Left kidney (tissue), 2 donors: ENCODE results near the gene CD34. TPM values are rescaled to one million over a fixed set of nuclear protein-coding genes. Genes with fewer than 3 reads are reported as not detected.
"Not testable (repeated sequence)": the region's sequence is repeated elsewhere in the genome, so short reads cannot be mapped to it uniquely, and the experiment has no call there.

Experiments
- DNase-seq: peaks from one replicate; pipeline ENCODE4 v3.0.0-alpha.2; 2013
- polyA plus RNA-seq: library from polyadenylated mRNA; unstranded; fragments of 120-200 nt; gene quantifications from one replicate; pipeline ENCODE4 v1.2.1, GENCODE V29; 2013; ENCODE audit not compliant: insufficient read length

The CD34 gene
- polyA plus RNA-seq, 1 donor, result 89.7 TPM

DNA sequence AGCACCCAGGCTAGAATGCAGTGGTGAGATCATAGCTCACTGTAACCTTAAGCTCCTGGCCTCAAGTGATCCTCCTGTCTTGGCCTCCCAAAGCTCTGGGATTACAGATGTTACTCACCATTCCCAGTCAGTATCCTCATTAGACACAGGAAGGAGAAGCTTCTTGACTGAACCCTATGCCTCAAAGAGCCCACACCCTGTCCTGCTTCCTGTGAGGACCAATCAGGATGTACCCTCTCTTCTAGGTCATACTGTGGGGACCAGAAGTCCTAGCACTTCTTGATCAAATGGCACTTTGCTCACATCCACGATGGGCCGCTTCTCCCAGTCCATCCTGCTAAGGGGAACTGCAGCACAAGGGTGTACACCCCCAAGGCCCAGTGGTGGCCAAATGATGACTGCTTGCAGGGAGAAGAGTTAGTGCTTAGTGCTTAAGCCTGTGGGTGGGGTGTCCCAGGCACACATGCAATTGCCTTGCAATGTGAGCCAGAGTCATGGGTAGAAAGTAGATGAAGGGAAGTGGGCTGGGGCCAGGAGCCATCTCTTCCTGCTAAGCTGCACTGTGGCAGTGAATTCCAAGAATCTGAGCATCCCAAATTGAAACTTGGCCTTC lies 9.8 kb downstream of the CD34 start:
- no peak for DNase-seq

DNA sequence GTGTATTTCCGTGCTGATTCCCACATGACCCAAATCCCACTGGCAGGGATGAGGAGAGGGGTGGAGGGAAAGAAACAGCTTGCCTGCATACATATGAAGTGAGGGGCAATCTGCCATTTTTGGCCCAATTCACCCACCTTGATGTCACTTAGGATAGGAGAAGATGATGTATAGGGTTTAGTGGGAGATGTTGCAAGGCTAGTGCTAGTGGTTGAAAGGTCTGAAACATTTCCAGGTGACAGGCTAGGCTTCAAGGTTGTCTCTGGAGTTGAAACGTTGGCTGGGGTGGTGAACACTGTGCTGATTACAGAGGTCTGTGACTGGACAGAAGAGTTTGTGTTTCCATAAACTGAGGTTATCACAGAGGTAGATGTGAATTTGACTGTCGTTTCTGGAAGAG lies 12.1 kb downstream of the CD34 start:
- no peak for DNase-seq

DNA sequence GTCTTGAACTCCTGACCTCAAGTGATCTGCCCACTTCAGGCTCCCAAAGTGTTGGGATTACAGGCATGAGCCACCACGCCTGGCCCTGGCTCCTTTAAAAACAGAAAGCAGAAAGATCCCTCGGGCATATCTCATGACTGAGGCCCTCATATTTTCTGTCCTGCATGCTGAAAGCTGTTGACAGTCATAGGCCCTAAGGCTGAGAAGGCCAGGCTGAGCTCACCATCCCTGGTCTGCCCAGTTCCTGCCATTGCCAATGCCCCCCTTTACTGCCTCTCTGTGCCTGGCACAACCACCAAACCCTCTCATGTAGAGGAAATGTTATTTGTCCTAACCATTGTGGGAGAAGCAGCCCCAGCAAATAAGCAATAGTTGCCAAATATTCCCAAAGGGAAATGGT lies 12.7 kb downstream of the CD34 start:
- DNase-seq, result no peak

DNA sequence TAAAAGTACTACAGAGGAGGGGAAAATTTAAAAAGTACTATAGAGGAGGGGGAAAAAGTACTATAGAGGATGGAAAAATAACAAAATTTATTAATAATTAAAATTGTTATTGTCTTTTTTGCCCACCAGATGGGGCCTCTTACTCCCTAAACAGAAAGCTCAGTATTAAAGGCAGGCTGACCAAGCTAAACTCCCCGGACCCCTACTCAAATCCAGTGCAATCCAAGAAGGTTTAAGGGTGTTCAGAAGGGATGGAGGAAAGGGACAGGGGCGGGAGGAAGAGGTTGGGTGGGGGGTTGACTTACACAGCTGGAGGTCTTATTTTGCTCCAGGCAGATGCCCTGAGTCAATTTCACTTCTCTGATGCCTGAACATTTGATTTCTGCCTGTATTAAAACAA lies 13.7 kb downstream of the CD34 start:
- peak; percentile 14 for DNase-seq

DNA sequence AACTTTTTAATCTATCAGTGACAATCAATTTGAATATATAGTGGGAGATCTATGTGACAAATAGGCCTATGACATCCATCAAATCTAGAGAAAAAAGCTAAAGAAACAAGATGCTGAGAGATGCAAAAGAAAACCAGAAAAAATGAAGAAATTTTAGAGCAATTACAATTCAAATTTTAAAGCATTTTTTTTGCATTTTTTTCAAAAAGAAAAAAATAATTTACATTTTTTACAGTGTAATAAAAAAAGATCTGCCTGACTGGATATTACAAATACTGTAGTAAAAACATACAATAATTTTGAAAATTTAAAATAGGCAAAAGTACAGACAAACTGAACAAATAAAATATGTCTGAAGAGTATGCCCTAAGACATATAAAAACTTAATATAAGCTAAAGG lies 14.4 kb downstream of the CD34 start:
- no peak for DNase-seq

DNA sequence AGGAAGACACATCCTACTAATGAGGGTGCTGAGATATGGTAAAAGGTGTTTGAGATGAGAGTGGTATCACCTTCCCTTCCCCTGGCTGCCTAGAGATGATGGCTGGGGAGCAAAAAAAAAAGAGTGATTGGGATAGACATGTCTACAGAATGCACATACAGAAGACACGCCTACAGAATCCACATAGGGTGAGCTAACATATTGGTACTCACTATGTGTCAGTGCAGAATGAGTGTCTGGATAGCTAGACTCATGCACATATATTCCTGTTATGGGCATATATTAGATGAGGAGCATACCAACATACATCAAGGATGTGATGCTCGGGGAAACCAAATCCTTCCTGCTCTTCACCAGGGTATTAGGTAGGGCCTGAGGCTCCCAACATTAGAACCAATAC lies 16.2 kb downstream of the CD34 start:
- DNase-seq, result no peak

DNA sequence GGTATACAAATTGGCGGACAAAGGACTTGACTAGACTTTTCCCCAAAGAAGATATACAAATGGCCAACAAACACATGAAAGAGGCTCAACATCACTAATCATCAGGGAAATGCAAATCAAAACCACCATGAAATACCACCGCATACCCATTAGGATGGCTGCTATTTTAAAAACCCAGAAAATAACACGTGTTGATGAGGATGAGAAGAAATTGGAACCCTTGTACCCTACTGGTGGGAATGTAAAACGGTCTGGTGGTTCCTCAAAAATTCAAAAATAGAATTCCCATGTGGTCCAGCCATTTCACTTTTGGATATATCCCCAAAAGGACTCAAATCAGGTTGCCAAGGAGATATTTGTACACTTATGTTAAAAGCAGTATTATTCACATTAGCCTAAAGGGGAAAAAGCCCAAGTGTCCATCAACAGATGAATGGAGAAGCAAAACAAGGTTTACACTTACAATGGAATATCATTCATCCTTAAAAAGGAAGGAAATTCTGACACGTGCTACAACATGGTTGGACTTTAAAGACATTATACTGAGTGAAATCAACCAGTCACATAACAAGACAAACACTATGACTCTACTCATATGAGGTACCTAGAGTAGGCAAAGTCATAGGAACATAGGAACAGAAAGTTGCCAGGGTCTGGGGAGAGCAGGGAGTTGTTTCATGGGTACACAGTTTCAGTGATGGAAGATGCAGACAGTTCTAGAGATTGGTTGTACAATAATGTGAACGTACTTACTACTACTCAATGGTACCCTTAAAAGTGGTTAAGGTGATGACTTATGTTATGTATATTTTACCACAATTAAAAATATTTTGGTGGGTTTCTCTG lies 17.0 kb downstream of the CD34 start:
- no peak for DNase-seq

DNA sequence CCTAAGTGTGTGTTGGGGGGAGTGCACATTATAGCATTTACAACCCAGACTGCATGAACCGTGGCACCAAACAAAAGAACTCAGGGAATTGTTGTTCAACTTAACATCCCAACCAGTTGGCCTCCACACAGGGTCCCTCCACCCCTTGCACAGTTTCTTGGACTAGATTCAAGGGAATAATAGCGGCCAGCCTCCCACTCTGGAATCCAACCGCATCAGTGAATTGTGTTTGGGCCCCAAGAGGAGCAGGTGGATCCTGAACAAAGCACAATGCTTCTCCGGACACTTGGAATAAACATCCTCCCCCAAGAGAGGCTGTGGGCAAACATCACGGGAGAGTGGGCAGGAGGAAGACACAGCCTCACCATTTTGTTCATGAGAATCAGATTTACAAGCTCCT lies 18.2 kb downstream of the CD34 start:
- no peak for DNase-seq

DNA sequence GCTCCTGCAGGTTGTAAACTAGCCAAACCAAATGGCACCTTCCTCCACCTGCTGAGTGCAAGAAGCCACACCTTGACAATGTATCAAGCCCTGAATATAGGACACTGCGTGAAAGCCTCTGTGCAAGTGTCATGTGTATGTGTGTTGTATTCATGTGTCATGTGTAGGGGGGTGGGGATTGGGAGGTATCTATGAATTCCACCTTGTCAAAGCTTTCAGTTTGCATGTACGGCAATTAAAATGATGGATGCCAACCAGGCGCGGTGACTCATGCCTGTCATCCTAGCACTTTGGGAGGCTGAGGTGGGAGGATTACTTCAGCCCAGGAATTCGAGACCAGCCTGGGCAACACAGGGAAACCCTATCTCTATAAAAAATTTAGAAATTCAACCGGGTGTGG lies 19.8 kb downstream of the CD34 start:
- no peak for DNase-seq

DNA sequence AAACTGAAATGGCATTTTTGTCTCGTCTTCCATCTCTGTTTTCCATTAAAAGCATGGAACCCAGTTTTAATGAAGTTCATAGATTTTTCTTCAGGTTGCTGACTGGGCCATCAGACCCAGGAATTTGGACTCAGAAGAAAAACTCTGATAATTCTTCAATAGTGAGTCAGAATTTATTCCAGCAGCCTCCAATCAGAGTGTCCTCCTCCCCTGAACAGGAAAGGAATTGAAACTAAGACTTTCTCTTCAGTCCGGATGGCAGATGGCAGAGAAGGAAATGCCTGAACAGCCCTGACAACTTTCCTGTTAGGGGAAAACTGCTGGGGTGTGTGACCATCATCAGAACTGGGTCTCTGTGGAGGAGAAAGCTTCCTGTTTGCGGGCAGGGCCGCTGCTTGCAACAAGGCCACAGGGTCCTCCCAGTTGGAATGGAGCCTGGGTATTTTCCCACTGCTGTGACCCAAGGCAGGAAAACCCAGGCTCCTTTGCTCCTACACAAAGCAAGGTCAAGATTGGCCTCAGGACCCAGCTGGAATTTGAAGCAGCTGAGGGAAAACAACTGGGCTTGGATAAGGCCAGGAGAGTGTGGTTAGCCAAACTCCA lies 20.7 kb downstream of the CD34 start:
- DNase-seq, result peak; percentile 48

DNA sequence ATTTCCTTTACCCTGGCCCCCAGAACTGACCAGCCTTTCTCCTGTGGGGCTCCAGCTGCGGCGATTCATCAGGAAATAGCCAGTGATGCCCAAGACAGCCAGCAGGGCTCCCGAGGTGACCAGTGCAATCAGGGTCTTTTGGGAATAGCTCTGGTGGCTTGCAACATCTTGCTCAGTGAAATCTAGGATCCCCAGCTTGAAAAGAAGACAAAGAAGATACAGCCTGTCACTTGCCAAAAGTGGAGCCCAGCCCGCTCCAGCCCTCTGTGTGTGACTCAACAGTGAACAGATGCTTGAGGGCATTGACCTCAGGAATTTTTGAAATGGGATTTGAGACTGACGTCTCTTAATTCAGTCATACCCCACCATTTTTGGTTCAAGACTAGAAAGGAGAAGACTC lies 22.3 kb downstream of the CD34 start:
- DNase-seq, result no peak

DNA sequence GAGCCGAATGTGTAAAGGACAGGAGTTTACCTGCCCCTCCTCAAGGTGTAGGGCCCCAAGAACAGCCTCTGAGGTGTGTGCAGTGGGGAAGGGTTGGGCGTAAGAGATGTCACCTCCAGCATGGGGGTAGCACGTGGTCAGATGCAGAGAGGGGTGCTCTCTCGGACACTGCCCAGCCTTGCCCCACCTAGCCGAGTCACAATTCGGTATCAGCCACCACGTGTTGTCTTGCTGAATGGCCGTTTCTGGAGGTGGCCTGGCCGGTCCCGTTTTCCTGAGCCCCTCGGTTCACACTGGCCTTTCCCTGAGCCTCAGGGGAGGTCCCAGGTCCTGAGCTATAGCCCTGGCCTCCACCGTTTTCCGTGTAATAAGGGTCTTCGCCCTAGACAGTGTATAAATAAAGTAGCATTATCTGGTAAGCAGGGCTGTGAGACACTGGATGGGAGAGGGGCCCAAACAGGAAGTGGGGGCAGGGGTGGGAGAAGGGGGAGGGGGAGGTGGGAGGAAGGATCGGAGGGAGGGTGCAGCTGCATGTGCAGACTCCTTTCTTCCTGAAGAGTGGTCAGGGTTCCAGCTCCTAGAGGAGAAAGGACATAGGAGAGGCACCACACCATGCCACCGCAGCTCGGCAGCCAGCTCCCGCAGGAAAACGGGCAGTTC lies 23.3 kb downstream of the CD34 start:
- no peak for DNase-seq

DNA sequence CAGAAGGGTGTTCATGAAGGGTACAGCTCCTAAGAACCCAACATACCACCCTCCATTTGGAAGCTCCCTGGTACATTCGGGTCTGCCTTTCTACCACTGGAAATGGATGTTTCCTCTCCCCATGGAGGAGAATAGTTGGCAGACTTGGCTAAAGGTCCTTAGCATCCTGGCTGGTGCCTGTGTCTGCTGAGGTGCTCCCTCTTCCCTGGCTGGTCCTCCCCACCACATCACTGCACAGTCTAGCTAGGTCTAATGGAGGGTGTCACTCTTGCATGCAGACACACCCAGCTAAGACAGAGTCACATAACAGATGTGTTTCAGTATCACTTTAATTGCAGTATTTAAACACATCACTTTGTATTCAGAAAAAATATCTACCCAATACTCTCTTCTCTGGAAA lies 24.7 kb downstream of the CD34 start:
- DNase-seq, result no peak

DNA sequence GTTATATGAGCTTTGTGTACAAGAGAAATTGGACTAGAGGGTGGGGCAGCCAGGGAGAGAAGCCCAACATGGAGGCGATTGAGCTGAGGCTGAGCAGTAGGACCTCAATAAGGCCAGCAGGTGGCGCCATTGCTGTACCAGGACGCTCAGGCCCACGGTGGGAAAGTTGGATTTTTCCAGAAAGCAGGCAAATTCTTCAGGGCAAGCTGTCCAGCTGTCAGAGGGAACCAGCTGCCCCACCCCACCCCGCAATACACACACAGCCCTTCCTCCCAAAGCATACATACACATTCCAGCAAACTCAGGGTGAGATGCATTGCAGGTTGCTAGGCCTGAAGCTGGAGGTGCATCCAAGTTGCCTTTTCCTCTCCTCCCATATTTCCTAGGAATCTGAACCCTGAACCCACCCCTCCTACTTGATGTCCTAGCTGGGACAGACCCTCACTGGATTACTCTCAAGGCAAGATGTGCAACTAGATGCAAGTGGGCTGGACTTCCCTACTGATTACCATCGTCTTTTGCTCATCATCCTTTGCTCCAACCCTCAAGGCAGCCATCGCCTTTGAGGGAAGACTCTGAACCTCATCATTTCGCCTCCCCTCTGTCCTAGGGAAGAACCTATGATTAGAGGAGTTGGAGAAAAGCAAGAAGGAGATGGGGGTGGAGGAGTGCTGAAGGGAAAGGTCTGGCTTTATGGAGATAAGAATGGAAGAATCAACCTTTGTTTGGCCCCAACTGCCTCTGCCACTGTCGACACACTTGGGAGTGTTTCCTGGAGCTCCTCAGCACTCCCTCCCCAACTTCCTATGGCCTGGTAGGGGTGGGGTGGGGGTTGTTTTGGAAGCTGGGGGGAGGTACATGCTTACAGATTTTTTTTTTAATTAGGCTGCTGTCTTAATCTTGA lies 25.5 kb downstream of the CD34 start:
- peak; percentile 86 for DNase-seq

DNA sequence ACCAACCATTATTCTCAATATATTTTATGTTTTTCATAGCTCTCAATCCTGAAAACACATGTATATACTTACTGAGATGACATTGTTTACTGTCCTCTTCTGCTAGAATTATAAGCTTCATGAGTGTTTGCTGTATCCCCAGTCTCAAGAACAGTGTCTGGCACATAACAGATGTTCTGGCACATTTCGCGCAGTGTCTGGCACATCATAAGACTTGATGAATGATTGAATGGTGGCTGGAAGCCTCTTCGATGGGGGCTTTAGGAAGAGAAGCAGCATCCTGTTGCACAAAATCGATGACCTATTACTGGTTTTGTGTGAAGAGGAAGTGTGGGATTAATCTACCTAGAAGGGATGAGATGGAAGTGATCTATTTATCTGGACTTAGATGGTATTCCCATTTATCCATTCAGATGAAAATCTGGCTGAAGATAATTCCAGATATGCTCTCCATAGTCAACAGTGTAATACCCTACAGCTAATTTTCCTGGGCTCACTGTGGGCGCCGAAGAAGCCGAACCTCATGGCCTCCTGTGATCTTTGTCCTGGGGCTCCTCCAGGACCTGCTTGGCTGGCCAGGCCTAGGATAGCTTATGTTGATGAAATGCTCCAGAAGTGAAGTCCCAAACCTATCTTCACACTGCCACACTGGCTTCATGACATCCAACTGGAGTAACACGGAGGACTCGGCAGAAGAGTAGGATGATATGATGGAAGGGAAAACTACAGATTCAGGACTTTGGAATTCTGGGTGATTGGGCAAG lies 26.5 kb downstream of the CD34 start:
- no peak for DNase-seq

DNA sequence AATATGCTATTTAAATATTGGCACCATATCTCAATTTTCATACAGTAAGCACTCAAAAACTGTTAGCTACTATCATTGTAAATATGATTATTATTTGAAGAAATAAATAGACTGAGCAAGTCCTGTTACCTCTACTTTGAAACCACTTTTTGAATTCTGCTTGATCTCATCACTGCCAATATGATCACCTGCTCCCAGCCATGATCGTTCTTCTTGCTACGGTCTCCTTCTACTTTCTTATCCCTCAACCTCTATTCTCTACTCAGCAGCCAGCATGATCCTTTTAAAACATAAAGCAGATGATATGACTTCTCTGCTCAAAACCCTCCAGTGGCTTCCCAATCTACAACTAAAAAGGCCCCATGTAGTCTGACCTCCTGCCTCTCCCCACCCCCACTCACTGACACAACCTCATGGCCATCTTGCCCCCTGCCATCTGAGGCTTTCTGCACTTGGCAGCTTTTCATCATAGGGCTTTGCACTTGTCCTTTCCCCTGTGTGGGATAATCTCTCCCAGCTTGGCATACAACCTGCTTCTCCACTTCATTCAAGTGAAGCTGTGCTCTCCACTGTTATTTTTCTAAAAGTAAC lies 27.2 kb downstream of the CD34 start:
- no peak for DNase-seq

DNA sequence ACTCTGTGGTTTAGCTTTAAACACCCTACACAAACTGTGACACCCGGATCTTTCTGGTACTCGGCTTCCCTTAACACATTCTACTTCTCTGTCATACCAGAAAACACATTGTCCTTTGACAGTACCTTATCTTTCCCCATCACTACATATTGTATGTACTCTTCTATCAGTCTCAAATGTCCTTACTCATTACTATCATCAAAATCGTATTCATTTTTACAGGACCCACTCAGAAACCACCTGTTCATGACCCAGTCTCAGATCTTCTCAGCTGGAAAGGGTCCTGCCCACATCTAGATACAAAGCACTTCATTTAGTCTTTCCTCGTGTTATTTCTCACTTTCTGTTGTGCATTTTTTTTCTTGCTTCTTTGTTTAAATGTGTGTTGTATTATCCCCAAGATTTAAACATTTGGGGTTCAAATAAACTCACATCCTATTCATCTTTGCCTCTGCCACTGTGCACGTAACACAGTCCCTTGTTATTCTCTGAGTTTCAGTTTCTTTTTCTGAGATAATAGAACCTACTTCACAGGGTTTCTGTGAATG lies 27.7 kb downstream of the CD34 start:
- DNase-seq, result no peak

DNA sequence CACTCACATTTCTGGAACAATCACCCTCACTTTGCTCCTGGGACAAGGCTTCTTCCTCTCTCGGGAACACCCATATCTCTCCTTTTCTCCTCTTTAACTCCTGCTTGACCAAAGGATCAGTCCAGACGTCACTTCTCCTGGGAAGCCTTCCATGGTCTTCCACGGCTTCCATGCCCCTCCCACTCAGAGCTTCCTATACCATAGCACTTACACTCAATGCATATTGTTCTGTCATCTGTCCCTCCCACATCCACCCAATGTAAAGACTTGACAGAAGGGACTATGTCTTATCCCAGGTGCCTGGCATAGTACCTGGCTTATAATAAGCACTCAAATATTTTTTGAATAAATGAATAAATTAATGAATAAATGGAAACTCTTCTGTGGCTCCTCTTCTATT lies 28.2 kb downstream of the CD34 start:
- no peak for DNase-seq

DNA sequence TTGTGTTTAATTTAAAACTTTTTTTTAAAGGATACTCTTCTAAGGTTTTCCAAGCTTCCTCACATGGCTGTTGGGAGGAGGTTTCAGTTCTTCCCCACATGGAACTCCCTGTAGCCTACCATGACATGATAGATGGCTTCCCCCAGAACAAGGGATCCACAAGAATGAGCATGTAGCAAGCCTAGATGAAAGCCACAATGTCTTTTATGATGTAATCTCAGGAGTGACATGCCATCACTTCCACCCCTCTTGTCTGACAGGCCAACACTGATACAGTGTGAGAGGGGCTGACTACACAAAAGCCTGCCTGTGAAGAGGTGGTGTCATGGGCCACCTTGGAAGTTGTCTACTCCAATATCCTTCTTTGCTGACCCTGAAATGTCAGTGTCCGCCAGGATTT lies 32.0 kb downstream of the CD34 start:
- no peak for DNase-seq

DNA sequence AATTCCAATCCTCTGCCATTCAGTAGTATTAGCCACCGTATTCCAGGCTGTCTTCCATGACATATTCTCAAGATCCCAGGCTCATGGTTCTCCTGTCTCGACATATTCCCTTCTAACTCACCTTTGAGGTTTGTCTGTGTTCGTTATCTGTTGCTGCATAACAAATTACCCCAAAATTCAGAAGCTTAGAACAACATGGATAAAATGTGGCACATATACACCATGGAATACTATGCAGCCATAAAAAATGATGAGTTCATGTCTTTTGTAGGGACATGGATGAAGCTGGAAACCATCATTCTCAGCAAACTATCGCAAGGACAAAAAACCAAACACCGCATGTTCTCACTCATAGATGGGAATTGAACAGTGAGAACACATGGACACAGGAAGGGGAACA lies 33.0 kb downstream of the CD34 start:
- DNase-seq, result not testable (repeated sequence)
